ENCODE results near the gene TMEM53. TPM values are rescaled to one million over a fixed set of nuclear protein-coding genes. Genes with fewer than 3 reads are reported as not detected.

The TMEM53 gene
- total and polyA plus RNA-seq, 2 of the 8 experiments (the other 6 are each of a cell fraction or from before 2014, with no cell fraction given), result 6.7 to 27.9 TPM

- H4K5ac ChIP-seq (ENCODE audit: insufficient read length, low read depth, low read length), result no peak overlapping the region
- H3K27ac ChIP-seq (ENCODE audit: low read depth, low read length), result no peak overlapping the region
- no peaks in the 10 kb centered on the region for H3K23me2 ChIP-seq (ENCODE audit: low read depth, low read length)
- WGBS, 2 experiments (ENCODE audit: extremely low coverage in 1 of 2, insufficient coverage in 1 of 2, insufficient read length in 1 of 2, insufficient replicate concordance in 2 of 2, low coverage in 1 of 2, low lambda C conversion rate in 2 of 2, missing lambda C conversion rate in 1 of 2), result 67% methylated on average over 5 of the region's 5 CpGs; no CpG with 5 or more reads in 1 of the 2 experiments
- no peak overlapping the region for H2BK120ac ChIP-seq (replicated peaks; ENCODE audit: low read depth, low read length)
- H3K9me3 ChIP-seq (ENCODE audit: insufficient read depth in 2 of 2, low read depth in 1 of 2, low read length in 1 of 2), result no peaks in the 10 kb centered on the region
- no peak overlapping the region for H2BK20ac ChIP-seq (ENCODE audit: low read length)
- DNase-seq (ENCODE audit: low read depth in 1 of 2, low spot score in 2 of 2) (peak in 1 of 2 experiments; percentile 66), FAIRE-seq (peak; percentile 69)
- no peak overlapping the region for H2AK5ac ChIP-seq (ENCODE audit: low read depth, low read length)
- H2BK12ac ChIP-seq (ENCODE audit: low read depth, low read length), result no peak overlapping the region
- no peaks in the 10 kb centered on the region for H3K27me3 ChIP-seq (replicated peaks in 1 of 4; ENCODE audit: control insufficient read depth in 3 of 4, extremely low read depth in 1 of 4, insufficient read depth in 3 of 4, low read length in 3 of 4)
- H4K20me1 ChIP-seq (replicated peaks in 1 of 2; ENCODE audit: control insufficient read depth in 1 of 2, insufficient read depth in 2 of 2, low read length in 2 of 2), result peaks cover 0 to 2% of the 10 kb centered on the region in 2 experiments
- H4K91ac ChIP-seq (replicated peaks; ENCODE audit: insufficient read length, low read length), result no peak overlapping the region
- no peak overlapping the region for H2AFZ ChIP-seq (ENCODE audit: low read length)
- peaks cover 0 to 7% (median 1%) of the 10 kb centered on the region in 4 experiments; a peak in 3 of 7 replicates for H3K4me1 ChIP-seq (replicated peaks in 1 of 4; ENCODE audit: control insufficient read depth in 3 of 4, insufficient read depth in 4 of 4, low read length in 3 of 4)
- H4K8ac ChIP-seq (ENCODE audit: extremely low read depth, insufficient read depth, low read length), result no peak overlapping the region
- no peak overlapping the region for H2BK15ac ChIP-seq (ENCODE audit: low read length)
- peaks cover 0 to 4% (median 2%) of the 10 kb centered on the region in 4 experiments; a peak in 4 of 8 replicates for H3K36me3 ChIP-seq (ENCODE audit: control insufficient read depth in 2 of 4, insufficient read depth in 4 of 4, low read length in 3 of 4)
- no peak overlapping the region for H3K4me3 ChIP-seq (ENCODE audit: extremely low read depth in 1 of 4, insufficient read depth in 2 of 4, low read depth in 3 of 4, low read length in 4 of 4)
- H3K79me1 ChIP-seq (ENCODE audit: low read depth, low read length), result no peaks in the 10 kb centered on the region
- ChIA-PET POLR2A (ENCODE audit: partially characterized antibody) (interaction anchor here (0.6 to 3.0 kb wide), 7 partner anchors 9 to 75 kb away, joined by 3 to 17 read pairs (median 4); no protein-coding TSS in a partner anchor), CTCF (ENCODE audit: partially characterized antibody) (interaction anchor here (0.7 to 3.4 kb wide), 23 partner anchors 9 to 619 kb away, joined by 3 to 29 read pairs (median 4); partner anchors contain the start of genes ARMH1 and TMEM53)
- no peak overlapping the region for H3K23ac ChIP-seq (ENCODE audit: insufficient read length)
- no peak overlapping the region for H3K18ac ChIP-seq (ENCODE audit: extremely low read depth, low read length)
- no peaks in the 10 kb centered on the region for H3K79me2 ChIP-seq (ENCODE audit: control insufficient read depth in 1 of 2, insufficient read depth in 2 of 2, low read length in 2 of 2)
- no peak overlapping the region for H3K4me2 ChIP-seq (ENCODE audit: insufficient read depth in 1 of 2, low read depth in 2 of 2, low read length in 2 of 2)
- H3K56ac ChIP-seq (replicated peaks; ENCODE audit: insufficient read length, low read depth, low read length), result no peak overlapping the region
- H2BK5ac ChIP-seq (ENCODE audit: low read depth, low read length), result no peak overlapping the region
- H3K9ac ChIP-seq (replicated peaks in 1 of 4; ENCODE audit: extremely low read depth in 1 of 4, low read depth in 3 of 4, low read length in 3 of 4), result no peak overlapping the region
- H3K14ac ChIP-seq (ENCODE audit: insufficient read length), result no peak overlapping the region
- no peak overlapping the region for H3K4ac ChIP-seq (replicated peaks; ENCODE audit: insufficient read length, low read depth, low read length)
- TF ChIP-seq SP4 (IDR thresholded peaks at IDR 0.05; ENCODE audit: low read length), result no peak
Measured at GRCh38 chr1:44655609-44656008, 18.7 kb downstream of the TMEM53 start.

Measured in H1 (cell line).